ENCODE data around the gene NFATC3.

DNA sequence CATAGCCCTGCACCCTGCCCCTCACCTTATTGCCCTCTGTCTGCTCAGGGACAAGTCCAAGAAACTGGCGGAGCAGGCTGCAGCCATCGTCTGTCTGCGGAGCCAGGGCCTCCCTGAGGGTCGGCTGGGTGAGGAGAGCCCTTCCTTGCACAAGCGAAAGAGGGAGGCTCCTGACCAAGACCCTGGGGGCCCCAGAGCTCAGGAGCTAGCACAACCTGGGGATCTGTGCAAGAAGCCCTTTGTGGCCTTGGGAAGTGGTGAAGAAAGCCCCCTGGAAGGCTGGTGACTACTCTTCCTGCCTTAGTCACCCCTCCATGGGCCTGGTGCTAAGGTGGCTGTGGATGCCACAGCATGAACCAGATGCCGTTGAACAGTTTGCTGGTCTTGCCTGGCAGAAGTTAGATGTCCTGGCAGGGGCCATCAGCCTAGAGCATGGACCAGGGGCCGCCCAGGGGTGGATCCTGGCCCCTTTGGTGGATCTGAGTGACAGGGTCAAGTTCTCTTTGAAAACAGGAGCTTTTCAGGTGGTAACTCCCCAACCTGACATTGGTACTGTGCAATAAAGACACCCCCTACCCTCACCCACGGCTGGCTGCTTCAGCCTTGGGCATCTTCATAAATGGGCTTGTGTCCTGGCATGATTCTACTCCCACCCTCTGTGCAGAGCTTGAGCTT lies 6.3 kb upstream of the NFATC3 start:
- TF ChIP-seq POLR2A (IDR thresholded peaks at IDR 0.05) = no peak
- TF ChIP-seq, protein P1, sequence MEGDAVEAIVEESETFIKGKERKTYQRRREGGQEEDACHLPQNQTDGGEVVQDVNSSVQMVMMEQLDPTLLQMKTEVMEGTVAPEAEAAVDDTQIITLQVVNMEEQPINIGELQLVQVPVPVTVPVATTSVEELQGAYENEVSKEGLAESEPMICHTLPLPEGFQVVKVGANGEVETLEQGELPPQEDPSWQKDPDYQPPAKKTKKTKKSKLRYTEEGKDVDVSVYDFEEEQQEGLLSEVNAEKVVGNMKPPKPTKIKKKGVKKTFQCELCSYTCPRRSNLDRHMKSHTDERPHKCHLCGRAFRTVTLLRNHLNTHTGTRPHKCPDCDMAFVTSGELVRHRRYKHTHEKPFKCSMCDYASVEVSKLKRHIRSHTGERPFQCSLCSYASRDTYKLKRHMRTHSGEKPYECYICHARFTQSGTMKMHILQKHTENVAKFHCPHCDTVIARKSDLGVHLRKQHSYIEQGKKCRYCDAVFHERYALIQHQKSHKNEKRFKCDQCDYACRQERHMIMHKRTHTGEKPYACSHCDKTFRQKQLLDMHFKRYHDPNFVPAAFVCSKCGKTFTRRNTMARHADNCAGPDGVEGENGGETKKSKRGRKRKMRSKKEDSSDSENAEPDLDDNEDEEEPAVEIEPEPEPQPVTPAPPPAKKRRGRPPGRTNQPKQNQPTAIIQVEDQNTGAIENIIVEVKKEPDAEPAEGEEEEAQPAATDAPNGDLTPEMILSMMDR (IDR thresholded peaks at IDR 0.05) = no peak
- no peak for TF ChIP-seq EP300 (IDR thresholded peaks at IDR 0.05)
